Measurements from ENCODE around the gene MSI2. TPM values are rescaled to one million over a fixed set of nuclear protein-coding genes. Genes with fewer than 3 reads are reported as not detected.

The MSI2 gene
- total and polyA plus RNA-seq, 2 experiments from 2014 or later, result 18.9 to 41.8 TPM

GRCh38 chr17:57489321-57489720 is 233.0 kb downstream of the MSI2 start:
- Mint-ChIP-seq H3K27ac (no peak overlapping the region), H3K27me3 (ENCODE audit: insufficient read depth, low read depth, poor library complexity) (peaks cover 4% of the 10 kb centered on the region), H3K4me1 (peaks cover 38% of the 10 kb centered on the region), H3K36me3 (ENCODE audit: low read depth) (no peaks in the 10 kb centered on the region), H3K4me3 (no peak overlapping the region), H3K9me3 (no peaks in the 10 kb centered on the region; the same call in 2 of the 3 replicates)
- TF ChIP-seq ZNF462 (CRISPR knock-in tag; IDR thresholded peaks at IDR 0.05) (no peak), EZH2 (IDR thresholded peaks at IDR 0.05; ENCODE audit: low read depth, unreplicated experiment) (no peak), POLR2AphosphoS5 (IDR thresholded peaks at IDR 0.05; ENCODE audit: low read depth) (no peak), EZH2phosphoT487 (IDR thresholded peaks at IDR 0.05; ENCODE audit: unreplicated experiment) (no peak), ZNF114 (CRISPR knock-in tag; IDR thresholded peaks at IDR 0.05) (no peak), NANOG (IDR thresholded peaks at IDR 0.05; ENCODE audit: borderline replicate concordance) (no peak), REST (IDR thresholded peaks at IDR 0.05; ENCODE audit: unreplicated experiment) (no peak), CREB1 (CRISPR knock-in tag; IDR thresholded peaks at IDR 0.05; ENCODE audit: low read depth) (no peak), ETS1 (IDR thresholded peaks at IDR 0.05) (no peak), ZNF331 (CRISPR knock-in tag; IDR thresholded peaks at IDR 0.05; ENCODE audit: low read depth) (no peak), JUNB (IDR thresholded peaks at IDR 0.05; ENCODE audit: unreplicated experiment) (no peak), STAT1 (IDR thresholded peaks at IDR 0.05; ENCODE audit: unreplicated experiment) (no peak)
- Histone ChIP-seq H2AFZ (no peak overlapping the region), H3K79me2 (replicated peaks; ENCODE audit: insufficient read depth) (no peaks in the 10 kb centered on the region; the same call in 1 of the 2 replicates), H3K27ac (ENCODE audit: low read depth) (no peak overlapping the region), H3K36me3 (ENCODE audit: insufficient read depth) (no peaks in the 10 kb centered on the region), H3K4me2 (no peak overlapping the region), H3K27me3 (ENCODE audit: insufficient read depth) (no peaks in the 10 kb centered on the region), H3K4me3 (no peak overlapping the region), H3F3A (replicated peaks; ENCODE audit: low read depth) (no peaks in the 10 kb centered on the region), H3K9me2 (ENCODE audit: insufficient read depth) (no peaks in the 10 kb centered on the region), H4K20me1 (replicated peaks; ENCODE audit: insufficient read depth) (0 out of 2 replicates have a peak, but pooled peaks cover 3% of the 10 kb centered on the region), H3K4me1 (ENCODE audit: insufficient read depth) (peaks cover 7% of the 10 kb centered on the region; the same call in 1 of the 2 replicates)
- DNase-seq (ENCODE audit: low spot score) (no peak), ATAC-seq (no peak)

All from GM23338 (cell line).